Measurements from ENCODE around the gene KRTAP19-7.

- TF ChIP-seq POLR2A (IDR thresholded peaks at IDR 0.05) (no peak), POLR2AphosphoS5 (IDR thresholded peaks at IDR 0.05) (no peak)
- TF ChIP-seq, protein P1, sequence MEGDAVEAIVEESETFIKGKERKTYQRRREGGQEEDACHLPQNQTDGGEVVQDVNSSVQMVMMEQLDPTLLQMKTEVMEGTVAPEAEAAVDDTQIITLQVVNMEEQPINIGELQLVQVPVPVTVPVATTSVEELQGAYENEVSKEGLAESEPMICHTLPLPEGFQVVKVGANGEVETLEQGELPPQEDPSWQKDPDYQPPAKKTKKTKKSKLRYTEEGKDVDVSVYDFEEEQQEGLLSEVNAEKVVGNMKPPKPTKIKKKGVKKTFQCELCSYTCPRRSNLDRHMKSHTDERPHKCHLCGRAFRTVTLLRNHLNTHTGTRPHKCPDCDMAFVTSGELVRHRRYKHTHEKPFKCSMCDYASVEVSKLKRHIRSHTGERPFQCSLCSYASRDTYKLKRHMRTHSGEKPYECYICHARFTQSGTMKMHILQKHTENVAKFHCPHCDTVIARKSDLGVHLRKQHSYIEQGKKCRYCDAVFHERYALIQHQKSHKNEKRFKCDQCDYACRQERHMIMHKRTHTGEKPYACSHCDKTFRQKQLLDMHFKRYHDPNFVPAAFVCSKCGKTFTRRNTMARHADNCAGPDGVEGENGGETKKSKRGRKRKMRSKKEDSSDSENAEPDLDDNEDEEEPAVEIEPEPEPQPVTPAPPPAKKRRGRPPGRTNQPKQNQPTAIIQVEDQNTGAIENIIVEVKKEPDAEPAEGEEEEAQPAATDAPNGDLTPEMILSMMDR (IDR thresholded peaks at IDR 0.05) = no peak
Observed at GRCh38 chr21:30567617-30568016, 6.5 kb upstream of the KRTAP19-7 start.
